Stimulated activated CD4-positive, alpha-beta T cell treated with anti-CD3 and anti-CD28 coated beads, Interleukin-12 subunit alpha, Interleukin-12 subunit beta, amount 100 ng/mL, for 24 hours (primary cell): ENCODE results near the gene LCE4A.

Experiments used
- DNase-seq, 2 experiments: peaks; one replicate each; pipeline ENCODE4 v3.0.0-alpha.2; 2020; ENCODE audit warnings: low read depth in 2 of 2

The LCE4A gene

GRCh38 chr1:152745765-152746444 lies 37.9 kb downstream of the LCE4A start:
- no peak for DNase-seq

- no peak for DNase-seq
Measured at GRCh38 chr1:152747831-152748230, 39.9 kb downstream of the LCE4A start.

GRCh38 chr1:152752225-152752624 lies 44.3 kb downstream of the LCE4A start:
- DNase-seq, result no peak

- no peak for DNase-seq
Measured at GRCh38 chr1:152753586-152753985, 45.6 kb downstream of the LCE4A start.

- no peak for DNase-seq
Measured at GRCh38 chr1:152756872-152757271, 48.9 kb downstream of the LCE4A start.

GRCh38 chr1:152757747-152758146 lies 49.8 kb downstream of the LCE4A start, which contains the start of gene KPRP:
KPRP (plus strand) TSS chr1:152758025; CDS start chr1:152759589, 1,564 bp downstream.
- DNase-seq, result no peak

- DNase-seq, result no peak
Measured at GRCh38 chr1:152758636-152759035, 50.7 kb downstream of the LCE4A start.
